ENCODE results near the gene KCNIP4. TPM values are rescaled to one million over a fixed set of nuclear protein-coding genes. Genes with fewer than 3 reads are reported as not detected.

Gene KCNIP4
- total and polyA plus RNA-seq, 2 of the 8 experiments (the other 6 are each of a cell fraction or from before 2014, with no cell fraction given): 0.06 TPM; not detected in 1

DNA sequence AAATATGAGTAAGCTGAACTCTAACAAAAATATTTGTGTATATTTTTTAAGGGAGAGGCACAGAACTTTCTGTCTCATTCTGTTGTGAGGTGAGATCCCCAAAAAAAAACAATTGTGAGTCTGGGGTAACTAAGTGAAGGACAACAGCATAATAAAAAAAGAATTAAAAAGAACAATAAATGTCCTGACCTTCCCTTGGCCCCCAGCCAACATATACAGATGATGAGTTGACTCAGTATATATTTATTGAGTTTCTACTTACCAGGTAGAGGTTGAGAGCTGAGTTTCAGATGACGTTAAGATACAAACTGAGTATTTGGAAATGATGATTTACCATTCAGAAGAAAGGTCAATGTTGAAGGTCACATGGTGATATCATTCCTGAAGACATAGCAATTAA lies 239.5 kb downstream of the KCNIP4 start:
- ChIA-PET CTCF (ENCODE audit: partially characterized antibody) (no interaction called here), POLR2A (ENCODE audit: partially characterized antibody) (no interaction called here)
- H2AFZ ChIP-seq (ENCODE audit: low read length): no peak overlapping the region
- 91% methylated on average over 1 of the region's 1 CpG; no CpG with 5 or more reads in 1 of the 2 experiments for WGBS, 2 experiments (ENCODE audit: extremely low coverage in 1 of 2, insufficient coverage in 1 of 2, insufficient read length in 1 of 2, insufficient replicate concordance in 2 of 2, low coverage in 1 of 2, low lambda C conversion rate in 2 of 2, missing lambda C conversion rate in 1 of 2)
- no peak overlapping the region for H3K27ac ChIP-seq (ENCODE audit: low read depth, low read length)
- H3K79me1 ChIP-seq (ENCODE audit: low read depth, low read length): no peaks in the 10 kb centered on the region
- TF ChIP-seq SAP30 (IDR thresholded peaks at IDR 0.05; ENCODE audit: insufficient read depth, insufficient replicate concordance, low read length) (no peak), ASH2L (IDR thresholded peaks at IDR 0.05; ENCODE audit: low read length) (no peak), SP2 (IDR thresholded peaks at IDR 0.05; ENCODE audit: low read length) (no peak)
- TF ChIP-seq, protein P1, sequence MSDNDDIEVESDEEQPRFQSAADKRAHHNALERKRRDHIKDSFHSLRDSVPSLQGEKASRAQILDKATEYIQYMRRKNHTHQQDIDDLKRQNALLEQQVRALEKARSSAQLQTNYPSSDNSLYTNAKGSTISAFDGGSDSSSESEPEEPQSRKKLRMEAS (IDR thresholded peaks at IDR 0.05): no peak
- H4K20me1 ChIP-seq (replicated peaks in 1 of 2; ENCODE audit: control insufficient read depth in 1 of 2, insufficient read depth in 2 of 2, low read length in 2 of 2): no peaks in the 10 kb centered on the region
- H3K4ac ChIP-seq (replicated peaks; ENCODE audit: insufficient read length, low read depth, low read length): no peak overlapping the region
- H3K56ac ChIP-seq (replicated peaks; ENCODE audit: insufficient read length, low read depth, low read length): no peak overlapping the region
- peaks cover 0 to 6% (median 3%) of the 10 kb centered on the region in 4 experiments; a peak in 3 of 7 replicates for H3K4me1 ChIP-seq (replicated peaks in 1 of 4; ENCODE audit: control insufficient read depth in 3 of 4, insufficient read depth in 4 of 4, low read length in 3 of 4)
- no peaks in the 10 kb centered on the region for H3K23me2 ChIP-seq (ENCODE audit: low read depth, low read length)
- no peak for FAIRE-seq
- H3K79me2 ChIP-seq (ENCODE audit: control insufficient read depth in 1 of 2, insufficient read depth in 2 of 2, low read length in 2 of 2): no peaks in the 10 kb centered on the region
- H2BK12ac ChIP-seq (ENCODE audit: low read depth, low read length): no peak overlapping the region
- H4K8ac ChIP-seq (ENCODE audit: extremely low read depth, insufficient read depth, low read length): no peak overlapping the region
- H2BK20ac ChIP-seq (ENCODE audit: low read length): no peak overlapping the region
- H4K5ac ChIP-seq (ENCODE audit: insufficient read length, low read depth, low read length): no peak overlapping the region
- no peak overlapping the region for H2BK15ac ChIP-seq (ENCODE audit: low read length)
- H3K9me3 ChIP-seq (ENCODE audit: insufficient read depth in 2 of 2, low read depth in 1 of 2, low read length in 1 of 2): no peaks in the 10 kb centered on the region
- H3K27me3 ChIP-seq (replicated peaks in 1 of 4; ENCODE audit: control insufficient read depth in 3 of 4, extremely low read depth in 1 of 4, insufficient read depth in 3 of 4, low read length in 3 of 4): no peaks in the 10 kb centered on the region
- H3K14ac ChIP-seq (ENCODE audit: insufficient read length): no peak overlapping the region
- H2AK5ac ChIP-seq (ENCODE audit: low read depth, low read length): no peak overlapping the region
- H3K4me2 ChIP-seq (ENCODE audit: insufficient read depth in 1 of 2, low read depth in 2 of 2, low read length in 2 of 2): no peak overlapping the region
- no peak overlapping the region for H3K23ac ChIP-seq (ENCODE audit: insufficient read length)
- no peak overlapping the region for H4K91ac ChIP-seq (replicated peaks; ENCODE audit: insufficient read length, low read length)
- DNase-seq (ENCODE audit: low read depth in 1 of 2, low spot score in 2 of 2): no peak
- no peak overlapping the region for H2BK5ac ChIP-seq (ENCODE audit: low read depth, low read length)
- no peak overlapping the region for H2BK120ac ChIP-seq (replicated peaks; ENCODE audit: low read depth, low read length)
- no peaks in the 10 kb centered on the region for H3K36me3 ChIP-seq (ENCODE audit: control insufficient read depth in 2 of 4, insufficient read depth in 4 of 4, low read length in 3 of 4)
- no peak overlapping the region for H3K18ac ChIP-seq (ENCODE audit: extremely low read depth, low read length)
- no peak overlapping the region for H3K9ac ChIP-seq (replicated peaks in 1 of 4; ENCODE audit: extremely low read depth in 1 of 4, low read depth in 3 of 4, low read length in 3 of 4)
- H3K4me3 ChIP-seq (ENCODE audit: extremely low read depth in 1 of 4, insufficient read depth in 2 of 4, low read depth in 3 of 4, low read length in 4 of 4): no peak overlapping the region

Measured in H1 (cell line).